ENCODE measurements around the gene BRSK2. TPM values are rescaled to one million over a fixed set of nuclear protein-coding genes. Genes with fewer than 3 reads are reported as not detected.
"Not testable (repeated sequence)": the region's sequence is repeated elsewhere in the genome, so short reads cannot be mapped to it uniquely, and the experiment has no call there.

Gene BRSK2
- polyA plus RNA-seq, 2 donors: 0.90 to 1.1 TPM

- Histone ChIP-seq H3K36me3 (ENCODE audit: control insufficient read depth in 2 of 2, insufficient read depth in 2 of 2, low read length in 1 of 2) (no peaks in the 10 kb centered on the region), H3K27ac (ENCODE audit: low read depth in 2 of 2, low read length in 1 of 2) (no peak overlapping the region), H3K4me1 (ENCODE audit: control insufficient read depth in 2 of 2, insufficient read depth in 2 of 2, low read length in 1 of 2) (no peaks in the 10 kb centered on the region), H3K9me3 (ENCODE audit: control insufficient read depth in 2 of 2, insufficient read depth in 1 of 2, low read depth in 1 of 2, low read length in 1 of 2) (no peaks in the 10 kb centered on the region), H3K4me3 (ENCODE audit: low read depth in 1 of 2, low read length in 2 of 2) (no peak overlapping the region), H3K27me3 (ENCODE audit: control insufficient read depth in 1 of 2, insufficient read depth in 2 of 2, low read length in 2 of 2) (no peaks in the 10 kb centered on the region)
- WGBS, 2 donors: 76 to 78% methylated on average over 32 of the region's 32 CpGs
These were observed 36.2 kb upstream of the BRSK2 start for GRCh38 chr11:1353383-1354124.

DNA sequence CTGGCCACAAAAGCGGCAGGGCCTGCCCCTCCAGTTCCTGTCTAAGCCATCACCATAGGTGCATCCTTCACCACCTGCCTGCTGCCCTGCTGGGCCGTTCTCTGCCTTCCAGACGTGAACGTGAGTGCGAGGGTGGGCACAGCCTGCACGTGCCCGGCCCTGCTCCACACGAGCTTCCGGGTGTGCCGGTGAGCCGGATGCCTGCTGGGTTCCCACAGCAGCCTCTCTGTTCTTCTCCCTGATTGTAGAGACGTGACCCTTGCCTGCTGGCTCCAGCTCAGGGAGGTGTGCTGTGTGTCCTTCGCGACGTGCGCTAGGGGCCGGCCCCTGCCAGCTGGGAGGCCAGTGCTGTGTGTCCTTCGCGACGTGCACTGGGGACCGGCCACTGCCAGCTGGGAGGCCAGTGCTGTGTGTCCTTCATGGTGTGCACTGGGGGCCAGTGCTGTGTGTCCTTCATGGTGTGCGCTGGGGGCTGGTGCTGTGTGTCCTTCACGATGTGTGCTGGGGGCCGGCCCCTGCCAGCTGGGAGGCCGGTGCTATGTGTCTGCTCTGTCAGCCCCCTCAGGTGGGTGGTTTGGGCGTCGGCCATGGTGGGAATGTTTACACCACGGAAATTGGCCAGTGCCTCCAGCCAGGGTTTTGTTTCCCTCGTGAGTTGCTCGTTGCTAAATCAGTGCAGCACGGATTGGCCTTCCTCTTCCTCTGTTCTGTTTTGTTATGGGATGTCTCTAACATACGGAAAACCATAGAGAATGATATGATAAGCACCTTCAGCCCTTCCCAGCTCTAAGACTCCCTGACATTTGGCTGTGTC lies 35.4 kb upstream of the BRSK2 start:
- H3K4me3 ChIP-seq (ENCODE audit: low read depth in 1 of 2, low read length in 2 of 2): no peak overlapping the region
- no peaks in the 10 kb centered on the region for H3K27me3 ChIP-seq (ENCODE audit: control insufficient read depth in 1 of 2, insufficient read depth in 2 of 2, low read length in 2 of 2)
- H3K36me3 ChIP-seq (ENCODE audit: control insufficient read depth in 2 of 2, insufficient read depth in 2 of 2, low read length in 1 of 2): no peaks in the 10 kb centered on the region
- no peak overlapping the region for H3K27ac ChIP-seq (ENCODE audit: low read depth in 2 of 2, low read length in 1 of 2)
- WGBS, 2 donors: 74 to 76% methylated on average over 31 to 32 of the region's 32 CpGs
- H3K4me1 ChIP-seq (ENCODE audit: control insufficient read depth in 2 of 2, insufficient read depth in 2 of 2, low read length in 1 of 2): no peaks in the 10 kb centered on the region
- no peaks in the 10 kb centered on the region for H3K9me3 ChIP-seq (ENCODE audit: control insufficient read depth in 2 of 2, insufficient read depth in 1 of 2, low read depth in 1 of 2, low read length in 1 of 2)

DNA sequence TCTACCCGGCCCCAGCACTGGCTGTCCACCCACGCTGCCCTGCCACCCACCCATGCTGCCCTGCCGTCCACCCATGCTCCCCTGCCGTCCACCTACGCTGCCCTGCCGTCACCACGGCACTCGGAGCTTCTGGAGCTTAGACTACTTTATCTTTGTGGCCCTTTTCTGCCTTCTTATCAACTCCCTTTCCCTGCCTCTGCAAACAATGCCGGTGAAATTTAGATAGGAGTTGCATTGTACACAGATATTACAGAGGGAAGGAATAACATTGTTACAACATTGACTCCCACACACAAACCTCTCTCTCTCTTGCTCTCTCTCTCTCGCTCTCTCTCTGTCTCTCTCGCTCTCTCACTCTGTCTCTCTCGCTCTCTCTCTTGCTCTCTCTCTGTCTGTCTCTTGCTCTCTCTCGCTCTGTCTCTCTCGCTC lies 33.7 kb upstream of the BRSK2 start:
- no peaks in the 10 kb centered on the region for H3K9me3 ChIP-seq (ENCODE audit: control insufficient read depth in 2 of 2, insufficient read depth in 1 of 2, low read depth in 1 of 2, low read length in 1 of 2)
- WGBS, 2 donors: 37 to 43% methylated on average over 13 to 14 of the region's 14 CpGs
- H3K27me3 ChIP-seq (ENCODE audit: control insufficient read depth in 1 of 2, insufficient read depth in 2 of 2, low read length in 2 of 2): no peaks in the 10 kb centered on the region
- no peaks in the 10 kb centered on the region for H3K36me3 ChIP-seq (ENCODE audit: control insufficient read depth in 2 of 2, insufficient read depth in 2 of 2, low read length in 1 of 2)
- no peaks in the 10 kb centered on the region for H3K4me1 ChIP-seq (ENCODE audit: control insufficient read depth in 2 of 2, insufficient read depth in 2 of 2, low read length in 1 of 2)
- no peak overlapping the region for H3K27ac ChIP-seq (ENCODE audit: low read depth in 2 of 2, low read length in 1 of 2)
- H3K4me3 ChIP-seq (ENCODE audit: low read depth in 1 of 2, low read length in 2 of 2): no peak overlapping the region

GRCh38 chr11:1356478-1356960 lies 33.2 kb upstream of the BRSK2 start:
- Histone ChIP-seq H3K4me3 (ENCODE audit: low read depth in 1 of 2, low read length in 2 of 2) (no peak overlapping the region), H3K36me3 (ENCODE audit: control insufficient read depth in 2 of 2, insufficient read depth in 2 of 2, low read length in 1 of 2) (no peaks in the 10 kb centered on the region), H3K27ac (ENCODE audit: low read depth in 2 of 2, low read length in 1 of 2) (no peak overlapping the region), H3K4me1 (ENCODE audit: control insufficient read depth in 2 of 2, insufficient read depth in 2 of 2, low read length in 1 of 2) (no peaks in the 10 kb centered on the region), H3K27me3 (ENCODE audit: control insufficient read depth in 1 of 2, insufficient read depth in 2 of 2, low read length in 2 of 2) (no peaks in the 10 kb centered on the region), H3K9me3 (ENCODE audit: control insufficient read depth in 2 of 2, insufficient read depth in 1 of 2, low read depth in 1 of 2, low read length in 1 of 2) (no peaks in the 10 kb centered on the region)
- 84 to 87% methylated on average over 13 of the region's 13 CpGs for WGBS, 2 donors

DNA sequence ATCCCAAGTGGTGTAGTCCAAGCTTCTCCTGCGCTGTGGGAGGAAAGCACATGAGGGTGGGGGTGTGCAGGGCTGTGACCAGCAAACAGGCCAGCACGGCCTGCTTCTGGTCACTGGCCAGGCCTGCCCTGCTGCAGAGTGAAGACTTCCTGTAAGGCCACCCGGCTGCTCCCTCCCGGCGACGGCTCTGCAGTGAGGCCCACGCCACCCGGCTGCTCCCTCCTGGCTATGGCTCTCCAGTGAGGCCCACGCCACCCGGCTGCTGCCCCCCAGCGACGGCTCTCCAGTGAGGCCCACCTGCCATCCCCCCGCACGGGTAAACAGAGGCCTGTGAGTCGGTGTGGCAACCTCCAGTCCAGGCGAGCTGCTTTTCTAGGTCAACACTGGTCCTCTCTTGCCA lies 31.4 kb upstream of the BRSK2 start:
- 53 to 54% methylated on average over 16 of the region's 16 CpGs for WGBS, 2 donors
- Histone ChIP-seq H3K4me1 (ENCODE audit: control insufficient read depth in 2 of 2, insufficient read depth in 2 of 2, low read length in 1 of 2) (no peaks in the 10 kb centered on the region), H3K27me3 (ENCODE audit: control insufficient read depth in 1 of 2, insufficient read depth in 2 of 2, low read length in 2 of 2) (no peaks in the 10 kb centered on the region), H3K9me3 (ENCODE audit: control insufficient read depth in 2 of 2, insufficient read depth in 1 of 2, low read depth in 1 of 2, low read length in 1 of 2) (peaks cover 0 to under 1% of the 10 kb centered on the region in 2 donors), H3K36me3 (ENCODE audit: control insufficient read depth in 2 of 2, insufficient read depth in 2 of 2, low read length in 1 of 2) (no peaks in the 10 kb centered on the region), H3K27ac (ENCODE audit: low read depth in 2 of 2, low read length in 1 of 2) (no peak overlapping the region), H3K4me3 (ENCODE audit: low read depth in 1 of 2, low read length in 2 of 2) (no peak overlapping the region)

GRCh38 chr11:1358931-1359330 lies 30.8 kb upstream of the BRSK2 start:
- H3K27me3 ChIP-seq (ENCODE audit: control insufficient read depth in 1 of 2, insufficient read depth in 2 of 2, low read length in 2 of 2); H3K9me3 ChIP-seq (ENCODE audit: control insufficient read depth in 2 of 2, insufficient read depth in 1 of 2, low read depth in 1 of 2, low read length in 1 of 2); H3K4me1 ChIP-seq (ENCODE audit: control insufficient read depth in 2 of 2, insufficient read depth in 2 of 2, low read length in 1 of 2); H3K36me3 ChIP-seq (ENCODE audit: control insufficient read depth in 2 of 2, insufficient read depth in 2 of 2, low read length in 1 of 2); H3K4me3 ChIP-seq (ENCODE audit: low read depth in 1 of 2, low read length in 2 of 2); H3K27ac ChIP-seq (ENCODE audit: low read depth in 2 of 2, low read length in 1 of 2): not testable (repeated sequence)
- WGBS, 2 donors: 91 to 92% methylated on average over 17 of the region's 17 CpGs

GRCh38 chr11:1359556-1359955 lies 30.2 kb upstream of the BRSK2 start:
- H3K9me3 ChIP-seq (ENCODE audit: control insufficient read depth in 2 of 2, insufficient read depth in 1 of 2, low read depth in 1 of 2, low read length in 1 of 2): peaks cover 0 to 6% of the 10 kb centered on the region in 2 donors
- 90 to 94% methylated on average over 16 of the region's 16 CpGs for WGBS, 2 donors
- no peaks in the 10 kb centered on the region for H3K4me1 ChIP-seq (ENCODE audit: control insufficient read depth in 2 of 2, insufficient read depth in 2 of 2, low read length in 1 of 2)
- H3K36me3 ChIP-seq (ENCODE audit: control insufficient read depth in 2 of 2, insufficient read depth in 2 of 2, low read length in 1 of 2): no peaks in the 10 kb centered on the region
- H3K27me3 ChIP-seq (ENCODE audit: control insufficient read depth in 1 of 2, insufficient read depth in 2 of 2, low read length in 2 of 2): no peaks in the 10 kb centered on the region
- no peak overlapping the region for H3K27ac ChIP-seq (ENCODE audit: low read depth in 2 of 2, low read length in 1 of 2)
- no peak overlapping the region for H3K4me3 ChIP-seq (ENCODE audit: low read depth in 1 of 2, low read length in 2 of 2)

DNA sequence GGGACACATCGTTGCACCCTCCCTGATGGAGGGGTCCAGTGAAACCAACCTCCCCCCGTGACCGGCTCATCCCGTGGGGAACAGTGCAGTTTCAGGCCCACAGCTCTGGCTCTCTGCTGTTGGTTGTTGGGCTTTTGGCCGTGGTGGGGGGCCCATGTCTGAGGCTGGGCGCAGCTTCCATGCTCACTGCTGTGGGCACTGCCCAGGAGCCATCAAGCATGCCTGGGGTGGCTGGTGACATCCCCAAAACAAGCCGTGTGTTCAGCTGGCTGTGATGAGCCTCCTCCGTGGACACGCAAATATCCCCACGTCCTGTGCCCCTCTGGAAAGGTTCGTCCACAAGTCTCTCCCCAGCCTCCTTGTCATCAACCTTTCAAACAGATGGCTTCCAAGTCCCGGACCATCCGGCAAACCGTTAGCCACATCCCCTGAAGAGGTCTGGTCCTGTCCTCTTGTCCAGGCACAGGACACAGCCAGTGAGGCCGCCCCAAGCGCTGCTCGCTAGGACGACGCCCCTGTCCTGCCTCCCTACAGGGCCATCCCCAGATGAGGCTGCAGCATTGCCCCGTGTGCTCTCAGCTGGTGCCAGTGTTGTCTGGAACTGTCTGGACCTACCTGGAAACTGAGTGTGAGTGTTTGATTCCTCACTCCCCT lies 29.4 kb upstream of the BRSK2 start:
- H3K4me1 ChIP-seq (ENCODE audit: control insufficient read depth in 2 of 2, insufficient read depth in 2 of 2, low read length in 1 of 2): no peaks in the 10 kb centered on the region
- H3K36me3 ChIP-seq (ENCODE audit: control insufficient read depth in 2 of 2, insufficient read depth in 2 of 2, low read length in 1 of 2): no peaks in the 10 kb centered on the region
- no peak overlapping the region for H3K27ac ChIP-seq (ENCODE audit: low read depth in 2 of 2, low read length in 1 of 2)
- WGBS, 2 donors: 84 to 89% methylated on average over 20 of the region's 20 CpGs
- H3K27me3 ChIP-seq (ENCODE audit: control insufficient read depth in 1 of 2, insufficient read depth in 2 of 2, low read length in 2 of 2): no peaks in the 10 kb centered on the region
- no peak overlapping the region for H3K4me3 ChIP-seq (ENCODE audit: low read depth in 1 of 2, low read length in 2 of 2)
- H3K9me3 ChIP-seq (ENCODE audit: control insufficient read depth in 2 of 2, insufficient read depth in 1 of 2, low read depth in 1 of 2, low read length in 1 of 2): peaks cover 0 to 6% of the 10 kb centered on the region in 2 donors

DNA sequence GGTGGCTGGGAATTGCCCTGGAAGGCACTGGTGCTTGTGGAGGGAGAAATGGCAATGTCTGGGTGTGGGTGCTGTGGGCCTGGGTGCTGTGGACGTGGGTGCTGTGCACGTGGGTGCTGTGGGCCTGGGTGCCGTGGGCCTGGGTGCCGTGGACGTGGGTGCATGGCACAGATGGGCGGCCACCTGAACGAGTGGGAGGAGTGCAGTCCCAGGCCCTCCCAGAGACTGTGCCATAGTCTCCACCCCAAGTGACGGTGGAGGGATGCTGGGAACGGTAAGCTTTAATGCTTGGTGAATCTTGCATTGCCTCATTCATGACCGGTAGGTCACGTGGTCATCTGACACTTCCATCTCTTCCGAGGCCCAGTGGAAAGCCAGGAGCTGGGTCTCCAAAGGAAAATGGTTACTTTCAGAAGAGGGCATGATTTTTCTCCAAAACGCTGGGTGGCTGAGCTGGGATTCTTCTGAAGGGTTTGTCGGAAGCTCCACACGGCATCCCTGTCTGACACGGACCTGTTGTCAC lies 28.8 kb upstream of the BRSK2 start:
- Histone ChIP-seq H3K4me3 (ENCODE audit: low read depth in 1 of 2, low read length in 2 of 2) (no peak overlapping the region), H3K36me3 (ENCODE audit: control insufficient read depth in 2 of 2, insufficient read depth in 2 of 2, low read length in 1 of 2) (no peaks in the 10 kb centered on the region), H3K9me3 (ENCODE audit: control insufficient read depth in 2 of 2, insufficient read depth in 1 of 2, low read depth in 1 of 2, low read length in 1 of 2) (peaks cover 0 to 6% of the 10 kb centered on the region in 2 donors), H3K4me1 (ENCODE audit: control insufficient read depth in 2 of 2, insufficient read depth in 2 of 2, low read length in 1 of 2) (no peaks in the 10 kb centered on the region), H3K27me3 (ENCODE audit: control insufficient read depth in 1 of 2, insufficient read depth in 2 of 2, low read length in 2 of 2) (no peaks in the 10 kb centered on the region), H3K27ac (ENCODE audit: low read depth in 2 of 2, low read length in 1 of 2) (no peak overlapping the region)
- WGBS, 2 donors: 84 to 88% methylated on average over 16 of the region's 16 CpGs

All from esophagus (tissue), 2 donors.